ENCODE data around the gene ISCA2. TPM values are rescaled to one million over a fixed set of nuclear protein-coding genes. Genes with fewer than 3 reads are reported as not detected.

The ISCA2 gene
- total RNA-seq, 1 donor from 2014 or later: 35.3 TPM

DNA sequence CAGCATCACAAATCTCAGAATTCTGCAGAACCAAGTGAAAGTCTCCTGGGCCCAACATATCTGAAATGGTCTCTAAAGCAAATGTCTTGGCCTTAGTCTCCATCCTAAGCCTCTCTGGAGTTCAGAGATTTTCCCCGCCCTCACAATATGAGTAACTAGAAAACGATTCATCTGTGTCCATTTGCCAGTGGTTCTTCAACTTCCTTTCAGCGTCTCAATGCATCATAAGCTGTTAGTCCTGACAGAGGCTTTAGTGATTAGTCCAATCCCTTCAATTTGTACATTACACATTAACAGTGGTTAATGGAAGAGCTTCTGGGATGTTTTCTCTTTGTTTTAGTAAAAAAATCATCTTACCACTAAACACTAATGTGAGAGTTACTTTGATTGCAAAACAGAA lies 17.9 kb upstream of the ISCA2 start:
- intact Hi-C loops (cut with micrococcal nuclease): no loop called here
- CTCF ChIA-PET: no interaction called here
- no peaks in the 10 kb centered on the region for H3K27me3 Mint-ChIP-seq
- no peak overlapping the region for H3K4me3 Mint-ChIP-seq
- TF ChIP-seq CTCF (IDR thresholded peaks at IDR 0.05): no peak
- H3K27ac Mint-ChIP-seq: no peak overlapping the region
- H3K36me3 Mint-ChIP-seq (ENCODE audit: low read depth): peaks cover 52% of the 10 kb centered on the region
- no peaks in the 10 kb centered on the region for H3K4me1 Mint-ChIP-seq
- ATAC-seq (ENCODE audit: low read depth) (no peak), DNase-seq (no peak)
- H3K9me3 Mint-ChIP-seq: peaks cover 4% of the 10 kb centered on the region
- POLR2A ChIA-PET: no interaction called here

DNA sequence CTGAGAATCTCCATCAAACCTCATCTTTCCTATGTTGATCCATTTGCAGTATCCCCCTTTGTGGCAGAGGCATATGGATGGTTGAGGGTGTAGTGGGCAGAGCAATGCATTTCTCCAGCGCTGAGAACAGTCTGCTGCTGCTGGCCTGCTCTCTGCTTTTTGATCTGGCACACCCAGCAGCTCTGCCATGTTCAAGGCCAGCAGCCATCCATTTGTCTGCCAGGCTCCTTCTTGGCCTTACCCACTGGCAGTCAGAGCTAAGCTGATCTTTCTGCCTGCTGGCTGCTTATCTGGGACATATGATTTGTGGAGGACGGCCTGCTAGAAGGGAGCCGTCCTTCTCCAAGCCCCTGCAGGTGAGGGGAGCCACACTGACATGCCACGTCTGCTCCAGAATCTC lies 17.5 kb upstream of the ISCA2 start:
- ATAC-seq (ENCODE audit: low read depth) (no peak), DNase-seq (no peak)
- Mint-ChIP-seq H3K36me3 (ENCODE audit: low read depth) (peaks cover 53% of the 10 kb centered on the region), H3K4me3 (no peak overlapping the region), H3K9me3 (peaks cover 4% of the 10 kb centered on the region), H3K27ac (no peak overlapping the region), H3K27me3 (no peaks in the 10 kb centered on the region), H3K4me1 (no peaks in the 10 kb centered on the region)
- intact Hi-C loops (cut with micrococcal nuclease): no loop called here
- no peak for TF ChIP-seq CTCF (IDR thresholded peaks at IDR 0.05)
- ChIA-PET POLR2A (no interaction called here), CTCF (no interaction called here)

DNA sequence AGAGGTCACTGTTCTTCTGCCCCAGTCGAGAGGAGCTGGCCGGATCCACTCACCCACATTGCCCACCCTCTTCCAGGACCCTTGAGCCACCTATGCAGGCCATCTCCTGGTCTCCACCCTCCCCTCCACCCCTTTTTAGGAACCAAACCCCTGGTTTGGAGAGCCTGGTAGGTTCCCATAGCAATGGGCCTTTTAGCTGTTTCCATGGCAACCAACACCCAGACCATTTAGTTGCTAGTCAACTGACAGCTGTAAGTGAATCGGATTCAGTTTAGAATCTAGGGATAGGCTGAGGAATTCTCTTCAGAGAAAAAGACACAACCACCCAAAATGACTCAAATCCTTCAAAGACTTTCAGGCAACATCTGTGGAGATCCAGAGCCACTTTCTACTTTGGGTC lies 17.0 kb upstream of the ISCA2 start:
- Mint-ChIP-seq H3K27ac (no peak overlapping the region), H3K27me3 (no peaks in the 10 kb centered on the region), H3K4me1 (no peaks in the 10 kb centered on the region), H3K36me3 (ENCODE audit: low read depth) (peaks cover 58% of the 10 kb centered on the region), H3K9me3 (peaks cover 4% of the 10 kb centered on the region), H3K4me3 (no peak overlapping the region)
- intact Hi-C loops (cut with micrococcal nuclease): no loop called here
- ATAC-seq (ENCODE audit: low read depth) (no peak), DNase-seq (no peak)
- ChIA-PET CTCF (no interaction called here), POLR2A (no interaction called here)
- no peak for TF ChIP-seq CTCF (IDR thresholded peaks at IDR 0.05)

DNA sequence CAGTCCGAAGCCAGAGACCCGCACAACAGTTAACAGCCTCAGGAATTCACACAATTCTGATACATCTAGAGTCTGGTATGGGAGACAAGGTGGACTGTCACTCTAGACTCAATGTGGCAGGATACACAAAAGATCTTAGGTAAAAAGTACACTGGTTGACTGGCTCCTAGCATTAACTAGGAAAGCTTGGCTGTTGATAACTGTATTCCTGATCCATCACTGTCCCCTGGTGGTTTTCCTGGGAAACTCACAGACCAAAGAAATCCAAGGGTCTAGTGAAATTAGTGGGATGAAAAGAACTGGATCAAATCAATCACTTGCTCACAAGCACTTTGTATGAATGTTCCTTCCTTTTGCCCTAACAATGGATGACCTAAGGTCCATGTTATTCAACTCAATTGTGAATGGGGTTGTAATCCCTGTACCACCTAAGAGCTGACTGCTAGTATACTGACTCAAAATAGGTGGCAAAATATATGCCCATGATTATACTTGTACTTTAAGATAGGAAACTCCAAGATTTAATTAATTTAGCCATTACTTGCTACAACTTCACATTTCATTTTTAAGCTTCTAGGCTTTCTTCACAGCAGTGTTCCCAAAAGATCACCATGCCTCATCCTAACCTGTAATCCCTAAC lies 14.4 kb upstream of the ISCA2 start:
- Mint-ChIP-seq H3K27ac (no peak overlapping the region), H3K4me3 (no peak overlapping the region), H3K36me3 (ENCODE audit: low read depth) (peaks cover 72% of the 10 kb centered on the region), H3K27me3 (no peaks in the 10 kb centered on the region), H3K4me1 (no peaks in the 10 kb centered on the region), H3K9me3 (no peaks in the 10 kb centered on the region)
- POLR2A ChIA-PET: no interaction called here
- no peak for TF ChIP-seq CTCF (IDR thresholded peaks at IDR 0.05)
- intact Hi-C loops (cut with micrococcal nuclease): loop anchor here (1.0 kb wide), 1 partner anchor 117 kb away; no protein-coding TSS in a partner anchor
- CTCF ChIA-PET: interaction anchor here (0.6 to 2.2 kb wide), 5 partner anchors 116 to 177 kb away, joined by 3 to 13 read pairs (median 3); no protein-coding TSS in a partner anchor
- no peak for DNase-seq
- no peak for ATAC-seq (ENCODE audit: low read depth)

GRCh38 chr14:74480046-74480445 lies 13.5 kb upstream of the ISCA2 start:
- Mint-ChIP-seq H3K27ac (no peak overlapping the region), H3K9me3 (no peaks in the 10 kb centered on the region), H3K27me3 (no peaks in the 10 kb centered on the region), H3K4me1 (no peaks in the 10 kb centered on the region), H3K36me3 (ENCODE audit: low read depth) (peaks cover 76% of the 10 kb centered on the region), H3K4me3 (no peak overlapping the region)
- ATAC-seq (ENCODE audit: low read depth): no peak
- intact Hi-C loops (cut with micrococcal nuclease): no loop called here
- ChIA-PET CTCF (interaction anchor here (0.8 to 1.1 kb wide), 2 partner anchors 122 to 178 kb away, joined by 3 read pairs; no protein-coding TSS in a partner anchor), POLR2A (no interaction called here)
- DNase-seq: no peak
- TF ChIP-seq CTCF (IDR thresholded peaks at IDR 0.05): no peak
